DMS79 (cell line): ENCODE measurements around the gene POLA1.

Source experiments
- DNase-seq: peaks from one replicate; lab custom pipeline; 2025; lab: John Stamatoyannopoulos, UW

The POLA1 gene

DNA sequence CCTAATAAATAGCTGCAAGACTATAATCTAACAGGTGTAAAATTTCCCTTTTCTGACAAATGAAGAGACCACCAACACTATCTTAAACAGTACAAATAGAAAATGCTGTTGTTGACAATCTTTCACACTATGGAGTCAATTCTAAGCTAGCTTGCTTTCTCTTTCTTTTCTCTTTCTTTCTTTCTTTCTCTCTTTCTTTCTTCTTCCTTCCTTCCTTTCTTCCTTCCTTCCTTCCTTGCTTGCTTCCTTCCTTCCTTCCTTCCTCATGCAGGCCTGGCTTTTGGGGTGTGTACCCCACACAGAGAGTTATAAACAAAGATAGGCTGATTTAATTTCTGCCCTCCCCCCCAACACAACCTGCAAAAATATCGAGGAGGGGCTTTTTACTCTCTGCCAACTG lies 330.2 kb downstream of the POLA1 start:
- DNase-seq, result no peak

- no peak for DNase-seq
Observed at GRCh38 chrX:25025615-25026014, 331.9 kb downstream of the POLA1 start.

- no peak for DNase-seq
Observed at GRCh38 chrX:25026576-25026975, 332.9 kb downstream of the POLA1 start.

- no peak for DNase-seq
Observed at GRCh38 chrX:25028726-25029125, 335.0 kb downstream of the POLA1 start.

DNA sequence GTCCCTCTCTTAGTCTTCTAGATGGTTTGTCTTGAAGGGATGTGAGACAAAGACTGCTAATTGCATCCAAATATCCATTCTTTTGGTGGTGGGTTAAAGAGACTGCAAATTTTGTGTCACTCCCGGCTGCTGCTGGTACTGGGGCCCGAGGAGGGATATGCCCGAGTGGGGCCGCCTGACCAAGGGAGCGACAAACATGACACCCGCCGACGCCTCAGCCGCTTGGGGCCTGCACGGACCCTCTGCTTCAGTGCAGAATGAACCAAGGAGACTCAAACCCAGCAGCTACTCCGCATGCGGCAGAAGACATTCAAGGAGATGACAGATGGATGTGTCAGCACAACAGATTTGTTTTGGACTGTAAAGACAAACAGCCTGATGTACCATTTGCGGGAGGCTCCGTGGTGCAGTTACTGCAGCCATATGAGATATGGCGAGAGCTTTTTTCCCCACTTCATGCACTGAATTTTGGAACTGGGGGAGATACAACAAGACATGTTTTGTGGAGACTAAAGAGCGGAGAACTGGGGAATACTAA lies 335.6 kb downstream of the POLA1 start:
- DNase-seq, result no peak

DNA sequence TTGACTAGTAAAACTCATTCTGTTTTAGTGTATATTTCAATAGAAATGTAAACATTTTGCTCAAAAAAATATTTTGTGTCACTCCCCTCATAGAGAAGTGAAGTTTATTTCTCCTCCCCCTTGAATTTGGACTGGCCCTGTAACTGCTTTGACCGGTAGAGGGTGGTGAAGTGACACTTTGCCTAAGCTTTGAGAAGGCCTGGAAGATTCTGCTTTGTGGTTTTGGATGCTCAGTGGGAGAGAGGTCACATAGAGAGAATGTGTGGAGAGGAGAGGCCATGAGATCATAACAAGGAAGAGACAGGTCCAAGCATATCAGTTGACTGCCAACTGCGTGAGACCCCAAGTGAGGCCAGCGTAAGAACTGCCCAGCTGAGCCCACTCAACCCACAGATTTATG lies 341.2 kb downstream of the POLA1 start:
- DNase-seq, result no peak

DNA sequence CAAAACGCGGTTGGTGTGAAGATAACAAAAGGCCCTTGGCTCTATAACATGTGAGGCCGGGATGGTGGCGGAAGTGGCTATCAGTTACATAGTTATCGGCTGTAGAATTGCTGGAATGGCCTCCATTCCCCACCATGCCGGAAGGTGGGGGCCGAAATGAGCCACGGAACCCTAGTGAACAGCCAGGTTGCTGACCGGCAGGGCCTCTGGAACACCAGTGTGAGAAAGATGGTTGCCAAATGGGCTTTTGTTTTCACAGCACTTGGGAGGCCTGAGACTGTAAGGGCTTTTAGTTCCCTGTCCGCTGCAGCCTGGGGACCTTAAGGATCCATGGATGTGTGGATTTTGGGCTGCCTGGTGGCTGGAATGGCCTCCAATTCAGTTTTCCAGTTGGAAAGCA lies 345.3 kb downstream of the POLA1 start:
- DNase-seq, result no peak

- DNase-seq, result no peak
Observed at GRCh38 chrX:25043192-25043591, 349.5 kb downstream of the POLA1 start.
